HG02798 (cell line): ENCODE data around the gene RMDN3.

Source experiments
- ATAC-seq: cut with Tn5 transposase; IDR thresholded peaks from one replicate; pipeline ENCODE4 v1.9.1; 2021; ENCODE audit warnings: mild to moderate bottlenecking; ENCODE audit not compliant: unreplicated experiment, poor library complexity

Gene RMDN3

GRCh38 chr15:40751745-40752144, 3.3 kb downstream of the RMDN3 start:
- ATAC-seq: no peak

GRCh38 chr15:40750885-40751284, 4.2 kb downstream of the RMDN3 start:
- no peak for ATAC-seq

- no peak for ATAC-seq
Observed at GRCh38 chr15:40749151-40749630, 5.9 kb downstream of the RMDN3 start.

- ATAC-seq: no peak
Observed at GRCh38 chr15:40747685-40748631, 7.1 kb downstream of the RMDN3 start.

- ATAC-seq: no peak
Observed at GRCh38 chr15:40746916-40747418, 8.1 kb downstream of the RMDN3 start.

GRCh38 chr15:40744815-40745152, 10.3 kb downstream of the RMDN3 start:
- no peak for ATAC-seq

- ATAC-seq: peak; percentile 77
Observed at GRCh38 chr15:40743921-40744814, 10.9 kb downstream of the RMDN3 start.

- ATAC-seq: peak; percentile 20
Observed at GRCh38 chr15:40743485-40743901, 11.6 kb downstream of the RMDN3 start.

- ATAC-seq: no peak
Observed at GRCh38 chr15:40739854-40740253, 15.2 kb downstream of the RMDN3 start.

- no peak for ATAC-seq
Observed at GRCh38 chr15:40739047-40739446, 16.0 kb downstream of the RMDN3 start.

GRCh38 chr15:40737048-40737447, 18.0 kb downstream of the RMDN3 start:
- no peak for ATAC-seq

- ATAC-seq: no peak
Observed at GRCh38 chr15:40736575-40736974, 18.5 kb downstream of the RMDN3 start.

- no peak for ATAC-seq
Observed at GRCh38 chr15:40731034-40731433, 24.0 kb downstream of the RMDN3 start.

GRCh38 chr15:40723919-40724318, 31.1 kb downstream of the RMDN3 start:
- no peak for ATAC-seq

GRCh38 chr15:40722934-40723333, 32.1 kb downstream of the RMDN3 start:
- no peak for ATAC-seq

GRCh38 chr15:40722354-40722753, 32.7 kb downstream of the RMDN3 start:
- no peak for ATAC-seq

- no peak for ATAC-seq
Observed at GRCh38 chr15:40721701-40722100, 33.4 kb downstream of the RMDN3 start.

GRCh38 chr15:40716165-40716564, 38.9 kb downstream of the RMDN3 start:
- no peak for ATAC-seq

GRCh38 chr15:40714144-40714543, 40.9 kb downstream of the RMDN3 start:
- ATAC-seq: no peak

- no peak for ATAC-seq
Observed at GRCh38 chr15:40706121-40706520, 48.9 kb downstream of the RMDN3 start.

GRCh38 chr15:40702077-40702476, 53.0 kb downstream of the RMDN3 start:
- no peak for ATAC-seq
